ENCODE results near the gene MPEG1.

Gene MPEG1, protein sequence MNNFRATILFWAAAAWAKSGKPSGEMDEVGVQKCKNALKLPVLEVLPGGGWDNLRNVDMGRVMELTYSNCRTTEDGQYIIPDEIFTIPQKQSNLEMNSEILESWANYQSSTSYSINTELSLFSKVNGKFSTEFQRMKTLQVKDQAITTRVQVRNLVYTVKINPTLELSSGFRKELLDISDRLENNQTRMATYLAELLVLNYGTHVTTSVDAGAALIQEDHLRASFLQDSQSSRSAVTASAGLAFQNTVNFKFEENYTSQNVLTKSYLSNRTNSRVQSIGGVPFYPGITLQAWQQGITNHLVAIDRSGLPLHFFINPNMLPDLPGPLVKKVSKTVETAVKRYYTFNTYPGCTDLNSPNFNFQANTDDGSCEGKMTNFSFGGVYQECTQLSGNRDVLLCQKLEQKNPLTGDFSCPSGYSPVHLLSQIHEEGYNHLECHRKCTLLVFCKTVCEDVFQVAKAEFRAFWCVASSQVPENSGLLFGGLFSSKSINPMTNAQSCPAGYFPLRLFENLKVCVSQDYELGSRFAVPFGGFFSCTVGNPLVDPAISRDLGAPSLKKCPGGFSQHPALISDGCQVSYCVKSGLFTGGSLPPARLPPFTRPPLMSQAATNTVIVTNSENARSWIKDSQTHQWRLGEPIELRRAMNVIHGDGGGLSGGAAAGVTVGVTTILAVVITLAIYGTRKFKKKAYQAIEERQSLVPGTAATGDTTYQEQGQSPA

DNA sequence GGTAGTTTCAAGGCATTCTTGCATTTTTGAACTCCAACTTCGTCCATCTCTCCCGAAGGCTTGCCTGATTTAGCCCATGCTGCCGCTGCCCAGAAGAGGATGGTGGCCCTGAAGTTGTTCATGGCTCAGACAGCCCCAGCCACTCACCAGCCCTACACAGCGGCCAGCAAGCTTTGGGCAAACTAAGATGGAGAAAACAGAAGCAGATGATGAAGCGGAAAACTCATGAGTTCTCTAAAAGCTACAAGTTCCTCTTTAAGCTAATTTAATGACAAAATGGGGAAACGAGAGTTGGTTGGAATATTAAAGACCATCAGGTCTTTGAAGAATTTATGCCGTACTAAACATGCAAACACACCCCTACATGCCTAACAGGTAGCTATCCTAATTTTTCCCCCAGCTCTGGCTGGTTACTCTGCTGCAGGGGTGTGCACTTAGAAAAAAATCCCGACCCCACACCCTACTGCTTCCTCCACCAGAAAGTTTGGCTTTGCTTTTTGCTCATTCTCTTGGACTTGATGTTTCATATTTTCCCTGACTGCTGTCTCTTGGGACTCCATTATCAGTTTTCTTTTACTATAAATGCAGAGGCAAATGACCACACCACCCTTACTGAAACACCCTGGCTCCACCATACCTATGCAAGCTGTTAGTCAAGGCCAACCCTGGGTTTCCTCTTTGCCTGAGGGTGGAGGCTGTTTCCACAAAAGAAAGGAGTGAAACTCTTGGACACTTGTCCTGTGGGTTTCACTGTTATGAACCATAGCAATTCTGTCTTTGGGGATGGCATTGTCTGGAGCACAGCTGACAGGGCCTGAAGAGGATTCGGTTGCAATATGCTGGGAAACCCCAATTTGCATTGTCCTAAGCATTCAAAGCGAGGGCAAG is at the start of gene MPEG1:
Gene MPEG1 (minus strand): TSS at position 184 of the 888 bp plus-strand sequence. CDS start 62 bp downstream, at position 122.
- DNase-seq: no peak

DNA sequence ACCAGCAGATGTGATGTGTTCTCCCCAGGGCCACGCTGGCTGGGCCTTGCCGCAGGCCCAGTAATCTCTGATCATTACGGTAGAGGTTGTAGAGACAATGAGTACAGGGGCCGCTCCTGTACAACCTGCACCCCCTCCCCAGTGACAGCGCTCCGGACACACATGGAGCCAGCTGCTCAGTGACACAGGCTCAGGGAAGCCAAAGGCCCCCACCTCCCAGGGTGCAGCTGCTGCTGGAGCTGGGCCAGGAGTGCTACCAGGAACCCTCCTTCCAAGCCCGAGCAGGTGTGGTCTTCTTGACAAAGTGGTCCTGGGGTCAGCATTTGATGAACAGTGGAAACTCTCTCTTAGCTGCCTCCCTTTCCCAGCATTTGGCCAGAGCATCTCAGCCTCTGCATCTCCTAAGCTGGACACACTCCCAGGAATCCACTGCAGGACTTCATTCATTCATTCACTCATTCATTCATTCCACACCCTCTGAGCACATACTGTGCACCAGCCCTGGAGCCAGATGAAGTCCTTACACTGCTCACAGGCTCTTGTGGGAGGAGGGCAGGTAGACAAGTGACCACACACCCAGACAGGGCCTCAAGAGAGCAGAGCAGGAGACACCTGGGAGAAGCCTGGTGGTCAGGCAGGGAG is 49.6 kb upstream of the MPEG1 start:
- DNase-seq: no peak

DNA sequence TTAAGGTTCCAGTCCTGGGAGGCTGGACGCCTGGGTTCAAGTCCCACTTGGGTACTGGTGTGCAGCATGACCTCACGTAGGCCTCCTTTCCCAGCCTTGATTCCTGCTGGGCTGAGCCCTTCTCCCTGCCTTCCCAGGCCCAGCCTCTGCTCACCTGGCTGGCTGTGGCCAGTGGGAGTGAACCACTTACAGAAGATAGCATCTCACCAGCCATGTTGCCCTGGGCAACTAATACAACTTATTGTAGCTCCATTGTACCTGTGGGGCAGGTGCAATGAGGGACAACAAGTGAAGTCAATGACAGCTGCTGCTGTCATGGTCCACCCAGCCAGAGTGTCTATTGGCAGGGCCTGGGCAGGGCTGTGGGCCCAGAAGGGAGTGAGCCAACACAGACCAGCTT is 48.4 kb upstream of the MPEG1 start:
- no peak for DNase-seq

DNA sequence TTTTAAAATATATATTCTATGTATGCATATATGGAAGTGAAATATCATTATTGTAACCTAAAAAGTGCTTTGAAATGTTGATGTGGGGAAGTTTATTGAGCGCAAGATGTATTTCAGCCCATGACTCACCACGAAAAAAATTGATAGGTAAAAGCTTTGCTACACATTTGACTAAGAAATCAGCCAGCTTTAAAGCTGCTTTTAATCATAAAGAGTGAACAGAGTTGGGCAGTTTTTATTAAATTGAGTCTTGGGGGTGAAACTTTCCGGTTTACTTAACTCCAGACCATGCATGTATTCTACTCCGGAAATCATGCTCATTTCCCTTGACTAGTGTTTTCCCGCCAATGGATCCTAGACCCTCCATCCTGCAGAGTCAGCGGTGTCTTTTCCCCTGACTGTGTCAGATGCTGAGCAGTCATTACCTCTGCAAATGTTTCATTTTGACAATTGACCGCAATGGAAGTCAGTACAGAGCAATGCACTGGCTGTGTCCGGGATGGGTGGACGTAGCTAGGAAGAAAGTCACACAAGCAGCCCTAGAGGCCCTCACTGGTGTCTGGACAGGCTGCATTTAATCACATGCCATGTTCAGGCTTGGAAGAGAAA is 47.2 kb upstream of the MPEG1 start:
- no peak for DNase-seq

DNA sequence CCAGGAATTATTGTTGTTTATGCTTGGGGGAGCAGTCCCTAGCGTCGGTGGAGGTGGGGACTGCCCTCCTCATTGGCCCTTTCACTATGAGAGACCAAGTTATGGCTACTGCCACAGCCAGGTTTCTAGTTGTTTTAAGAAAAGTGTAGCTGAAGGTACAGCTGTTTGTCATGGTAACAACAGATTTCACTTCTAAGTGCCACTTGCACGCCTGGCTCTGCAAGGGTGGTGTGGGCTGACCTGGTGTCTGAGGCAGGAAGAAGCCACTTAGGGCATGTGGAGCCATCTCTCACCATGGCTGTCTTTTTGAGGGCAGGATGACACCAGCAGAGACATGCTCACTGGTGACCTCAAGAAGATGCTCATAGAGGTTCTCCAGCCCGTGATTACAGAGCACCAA is 46.3 kb upstream of the MPEG1 start:
- DNase-seq: no peak

DNA sequence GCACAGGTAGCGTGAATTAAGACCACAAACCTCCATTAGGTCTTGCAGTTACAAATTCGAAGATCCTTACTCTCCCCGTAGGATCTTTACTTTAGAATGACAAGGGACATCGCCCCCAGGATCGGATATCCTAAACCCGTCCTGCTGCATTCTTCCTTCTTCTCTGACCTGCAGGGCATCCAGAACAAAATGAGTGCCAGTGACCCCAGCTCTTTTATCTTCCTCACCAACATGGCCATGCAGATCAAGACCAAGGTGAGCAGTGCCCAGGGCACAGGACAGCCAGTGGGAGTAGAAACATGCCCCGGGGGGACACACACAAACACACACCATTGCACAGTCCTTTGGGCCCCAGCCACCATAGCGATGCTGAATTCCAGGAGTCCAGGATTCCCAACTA is 42.6 kb upstream of the MPEG1 start:
- DNase-seq: no peak

DNA sequence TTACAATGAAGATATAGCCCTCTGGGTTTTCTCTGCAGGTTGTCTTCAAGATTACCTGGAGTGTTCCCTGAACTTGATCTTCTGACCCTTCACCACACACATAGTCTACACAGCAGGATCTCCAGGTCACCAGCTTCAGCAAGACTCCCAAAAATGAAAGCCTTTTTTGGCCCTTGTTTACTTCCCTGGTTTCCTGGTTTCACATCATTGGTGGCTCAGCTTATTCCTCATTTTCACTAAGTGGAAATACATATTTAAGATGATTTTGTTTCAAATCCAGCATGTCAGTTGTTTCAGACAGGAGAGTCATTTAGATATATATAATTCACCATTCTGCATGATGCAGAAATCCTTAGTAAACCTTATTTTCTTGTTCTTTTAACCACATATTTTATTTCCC is 41.6 kb upstream of the MPEG1 start:
- no peak for DNase-seq

DNA sequence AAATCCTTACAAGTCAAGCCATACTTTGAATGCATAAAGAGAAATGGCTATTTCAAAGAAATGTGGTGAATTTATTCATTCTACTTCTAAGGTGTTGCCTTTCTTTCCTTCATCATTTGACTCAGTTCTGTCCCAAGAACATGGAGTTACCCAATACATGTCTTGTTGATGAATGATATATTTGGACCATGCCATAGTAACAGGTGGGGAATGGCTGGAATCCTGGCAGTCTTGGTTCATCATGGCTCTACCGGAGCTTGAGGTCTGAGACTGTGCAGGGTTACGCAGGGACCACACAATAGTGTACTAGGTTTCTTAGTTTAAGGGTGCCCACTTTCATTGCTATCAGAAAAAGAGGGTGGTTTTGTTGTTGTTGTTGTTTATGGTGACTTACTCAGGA is 40.3 kb upstream of the MPEG1 start:
- no peak for DNase-seq

DNA sequence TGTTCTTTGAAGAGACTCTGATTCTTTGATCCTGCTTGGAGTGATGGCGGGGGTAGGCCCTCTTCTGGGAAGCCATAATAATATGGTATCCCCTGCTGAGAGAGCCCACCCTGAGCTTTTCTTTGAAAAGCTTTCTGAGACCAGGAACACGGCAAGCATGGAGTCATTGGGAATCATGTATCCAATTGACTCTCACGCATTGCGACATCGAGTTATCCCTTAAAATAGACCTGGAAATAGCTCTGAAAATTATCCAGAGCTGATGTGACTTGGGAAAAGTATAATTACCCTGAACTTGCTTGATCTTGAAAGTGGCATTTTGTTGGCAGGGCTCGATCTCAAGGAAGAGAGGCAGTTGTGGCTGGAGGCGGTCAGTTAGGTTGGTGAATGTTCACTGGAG is 36.8 kb upstream of the MPEG1 start:
- no peak for DNase-seq

DNA sequence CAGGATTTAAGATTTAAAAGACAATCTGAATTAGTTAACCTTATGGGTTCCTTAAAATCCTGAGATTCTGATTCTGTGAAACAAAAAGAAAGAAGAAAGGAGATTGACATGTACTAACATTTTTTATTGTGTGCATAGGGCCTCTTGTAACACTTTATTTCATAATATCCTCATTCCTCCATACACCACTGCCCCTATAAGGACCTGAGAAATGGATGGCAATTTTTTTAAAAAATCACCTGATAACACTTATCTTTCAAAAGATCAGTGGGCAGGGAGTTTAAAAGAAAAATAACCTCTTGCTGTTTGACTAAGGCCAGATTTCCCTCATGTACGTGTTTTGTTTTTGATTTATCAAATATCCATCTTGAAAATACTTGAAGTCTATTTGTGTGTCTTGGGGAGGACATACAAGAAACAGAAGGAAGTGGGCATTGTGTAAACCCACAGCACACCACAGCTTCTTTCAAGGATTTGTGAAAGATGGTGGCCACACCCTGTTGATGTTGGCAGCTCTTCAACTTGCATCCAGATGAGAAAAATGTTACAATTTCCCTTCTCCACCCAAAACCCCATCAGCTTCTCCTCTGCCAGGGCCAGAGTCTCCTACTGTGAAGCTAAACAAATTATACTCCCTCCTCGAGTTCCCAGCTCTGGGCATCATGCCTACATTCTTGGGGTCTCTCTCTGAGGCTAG is 35.0 kb upstream of the MPEG1 start:
- peak; percentile 2 for DNase-seq

DNA sequence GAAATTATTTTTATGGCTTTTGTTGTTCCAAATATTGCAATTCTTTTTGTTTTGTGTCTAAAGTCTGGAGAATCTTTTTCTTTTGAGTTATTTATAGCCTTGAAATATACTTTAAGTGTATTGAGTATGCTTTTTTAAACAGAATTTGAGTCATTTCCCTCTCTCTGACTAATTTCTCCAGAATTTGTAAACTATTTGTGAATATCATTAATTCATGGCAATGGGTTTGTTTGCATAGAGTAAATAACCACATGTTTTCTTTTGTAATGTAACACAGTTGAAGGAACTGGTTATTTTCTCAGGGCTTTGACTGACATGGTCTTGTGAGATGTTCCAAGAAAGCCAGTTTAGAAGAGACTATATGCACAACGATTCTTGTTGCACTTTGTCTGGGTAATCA is 30.9 kb upstream of the MPEG1 start:
- no peak for DNase-seq

DNA sequence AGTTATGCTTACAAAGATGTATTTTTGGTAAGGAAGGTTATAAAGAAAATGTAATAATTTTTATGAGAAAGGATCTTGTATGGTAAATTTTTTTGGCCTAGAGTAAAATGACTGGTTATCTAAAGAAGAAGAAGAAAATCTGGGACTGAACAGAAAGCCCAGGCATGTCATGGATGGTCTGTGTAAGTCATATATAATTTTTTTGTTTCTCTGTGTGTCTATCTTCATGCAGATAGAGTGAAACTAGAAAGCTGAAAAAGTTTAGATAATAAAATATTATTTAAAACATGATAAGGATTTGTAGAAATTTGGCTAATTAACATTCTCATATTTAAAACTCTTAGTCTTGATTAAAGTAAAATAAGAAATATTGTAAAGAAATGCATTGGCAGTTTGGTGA is 27.6 kb upstream of the MPEG1 start:
- DNase-seq: no peak

DNA sequence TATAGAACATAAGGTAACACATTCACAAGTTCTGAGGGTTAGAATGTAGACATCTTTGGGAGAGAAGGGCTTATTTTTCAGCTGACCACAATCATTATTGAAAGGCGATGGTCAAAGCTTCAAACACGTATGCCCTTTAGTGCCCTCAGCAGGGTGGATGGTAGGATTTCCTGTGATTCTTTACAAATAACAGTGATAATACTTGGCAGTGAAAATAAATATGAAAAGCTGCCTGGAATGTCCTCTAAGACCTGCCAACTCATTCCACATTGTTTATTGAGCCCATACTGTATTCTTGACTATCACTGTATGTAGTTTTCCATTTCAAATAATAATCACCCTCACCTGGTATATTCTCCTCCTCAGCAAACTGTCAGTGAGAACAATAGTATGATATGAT is 13.7 kb upstream of the MPEG1 start:
- no peak for DNase-seq

DNA sequence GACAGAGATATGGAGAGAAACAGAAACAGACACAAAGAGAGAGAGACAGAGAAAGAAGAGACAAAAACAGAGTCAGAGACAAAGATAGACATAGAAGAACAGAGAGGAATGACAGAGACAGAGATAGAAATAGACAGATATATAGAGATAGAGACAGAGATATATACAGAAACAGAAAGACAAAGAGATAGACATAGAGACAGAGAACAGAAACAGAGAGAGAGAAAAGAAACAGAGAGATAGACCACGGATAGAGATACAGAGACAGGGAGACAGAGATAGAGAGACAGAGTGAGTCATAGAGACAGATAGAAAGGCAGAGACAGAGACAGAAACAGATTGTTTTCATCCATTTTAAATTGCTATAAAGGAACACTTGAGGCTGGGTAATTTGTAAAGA is 12.3 kb upstream of the MPEG1 start:
- DNase-seq: no peak

DNA sequence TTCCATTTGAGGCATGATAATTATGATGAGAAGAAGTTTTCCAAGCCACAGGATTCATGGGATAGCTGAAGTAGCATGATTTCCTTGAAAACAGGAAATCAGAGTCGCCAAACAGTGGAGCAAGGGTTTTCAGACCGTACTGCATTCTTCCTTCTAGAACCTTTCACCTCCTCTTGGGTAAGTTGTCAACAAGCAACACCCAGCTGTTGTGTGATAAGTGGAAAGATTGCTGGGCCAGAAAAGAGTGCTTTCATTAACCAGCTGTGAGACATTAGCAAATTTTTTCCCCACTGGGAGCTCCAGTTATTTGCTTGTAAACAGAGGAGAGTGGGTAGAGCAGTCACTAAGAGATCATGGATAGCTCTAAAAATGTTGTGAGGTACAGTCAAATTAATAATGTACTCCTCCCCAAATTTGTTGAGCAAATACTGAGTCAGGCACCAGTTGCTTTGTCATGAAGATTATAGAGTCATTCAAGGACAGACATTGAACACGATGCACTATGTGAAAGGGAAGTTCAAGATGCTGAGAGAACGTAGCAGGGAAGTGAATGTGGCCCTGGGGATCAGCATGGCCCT is 11.7 kb upstream of the MPEG1 start:
- peak; percentile 6 for DNase-seq

DNA sequence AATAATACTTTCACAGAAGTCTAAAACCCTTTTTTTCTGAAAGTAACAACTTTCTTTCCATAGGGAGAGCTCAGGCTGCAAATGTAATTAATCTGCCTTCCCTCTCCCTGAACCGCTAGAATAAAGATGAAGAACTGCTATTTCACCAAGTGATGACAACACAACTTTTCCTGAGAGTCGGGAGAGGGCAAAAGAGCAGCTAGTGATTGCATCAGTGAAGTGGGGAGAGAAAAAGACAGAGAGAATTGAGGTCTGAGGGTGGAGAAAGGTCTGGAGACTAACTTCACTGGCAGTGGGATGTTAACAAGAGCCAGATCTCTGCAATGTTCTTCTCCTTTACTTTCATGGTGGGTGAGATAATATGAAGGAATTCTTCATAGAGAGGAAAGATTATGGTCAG is 10.9 kb upstream of the MPEG1 start:
- DNase-seq: no peak

DNA sequence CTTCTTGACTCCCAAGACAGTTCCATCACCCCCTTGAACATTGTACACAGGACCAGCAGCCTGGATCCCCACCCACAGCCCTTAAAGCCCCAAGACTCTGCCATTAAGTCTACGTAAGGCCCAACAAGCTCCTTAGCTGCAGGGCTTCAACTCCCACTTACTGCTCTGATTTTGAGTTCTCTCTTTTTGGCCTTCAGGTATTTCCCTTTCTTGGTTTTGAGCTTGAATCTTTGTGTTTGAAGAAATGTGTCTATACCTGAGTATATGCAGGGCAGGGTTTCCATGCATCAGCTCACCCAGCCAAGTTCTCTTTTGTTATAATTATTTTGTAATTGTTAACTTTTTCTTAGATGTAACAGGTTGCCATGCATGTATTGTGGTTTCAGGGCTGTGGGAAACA is 10.4 kb upstream of the MPEG1 start:
- no peak for DNase-seq

DNA sequence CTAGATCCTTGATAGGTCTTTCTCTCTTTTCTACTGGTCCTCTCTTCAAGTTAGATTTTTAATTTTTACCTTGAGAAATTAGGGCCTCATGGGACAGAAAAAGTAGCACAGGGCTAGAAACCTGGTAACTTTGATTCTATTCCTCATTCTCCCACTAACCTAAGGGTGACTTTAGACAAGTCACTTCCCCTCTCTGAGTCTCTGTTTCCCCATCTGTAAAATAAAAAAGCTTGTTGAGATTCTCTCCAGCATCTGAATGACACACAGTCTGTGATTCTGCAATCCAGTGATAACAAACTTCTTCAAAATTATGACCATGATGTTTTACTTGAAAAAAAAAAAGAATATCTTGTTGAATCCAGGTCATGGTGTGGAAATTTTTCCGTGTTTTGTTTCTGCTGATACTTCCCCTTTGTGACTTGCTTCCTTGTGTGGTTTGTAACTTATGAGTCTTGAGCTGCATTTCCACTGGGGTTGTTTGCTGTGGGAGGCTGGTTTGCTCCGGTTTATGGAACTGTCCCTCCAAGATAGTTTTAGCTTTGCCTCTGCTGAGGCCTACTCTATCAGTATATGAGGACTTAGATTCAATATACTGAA is 9.8 kb upstream of the MPEG1 start:
- peak; percentile 11 for DNase-seq

DNA sequence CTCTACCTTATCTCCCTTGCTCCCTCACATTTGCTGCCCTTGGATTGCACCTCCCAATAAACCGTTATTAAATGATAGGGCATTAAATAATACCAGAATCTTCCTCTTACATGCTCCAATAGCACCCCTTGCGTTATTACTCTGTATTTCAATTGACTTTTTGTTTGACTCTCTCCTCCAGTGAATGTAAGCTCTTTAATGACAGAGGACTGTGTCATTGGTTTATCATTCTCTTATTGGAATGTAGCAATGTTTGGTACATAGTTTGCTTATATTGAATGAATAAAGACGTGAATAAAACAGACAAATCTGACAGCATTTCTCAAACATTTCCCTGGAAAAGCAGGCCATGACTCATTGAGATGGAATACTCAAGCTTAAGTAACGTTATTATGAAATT is 8.7 kb upstream of the MPEG1 start:
- no peak for DNase-seq

DNA sequence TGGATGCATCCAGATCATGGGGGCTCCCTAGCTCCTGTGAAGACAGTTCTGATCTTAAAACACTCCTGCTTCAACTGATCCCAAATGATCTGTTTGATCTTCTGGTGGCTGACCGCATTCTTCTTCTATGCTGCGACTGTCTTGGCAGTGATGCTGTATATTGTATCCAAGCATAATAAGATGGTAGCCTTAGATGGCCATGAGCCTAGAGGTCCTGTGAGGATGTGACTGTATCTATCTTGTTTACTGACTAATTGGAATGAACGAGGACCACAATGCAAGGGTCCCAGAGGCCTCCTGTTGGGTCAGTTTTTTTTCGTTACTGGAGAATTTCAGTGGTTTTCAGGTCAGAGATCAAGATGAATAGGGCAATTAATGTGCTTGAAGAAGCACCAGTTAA is 7.1 kb upstream of the MPEG1 start:
- DNase-seq: no peak

DNA sequence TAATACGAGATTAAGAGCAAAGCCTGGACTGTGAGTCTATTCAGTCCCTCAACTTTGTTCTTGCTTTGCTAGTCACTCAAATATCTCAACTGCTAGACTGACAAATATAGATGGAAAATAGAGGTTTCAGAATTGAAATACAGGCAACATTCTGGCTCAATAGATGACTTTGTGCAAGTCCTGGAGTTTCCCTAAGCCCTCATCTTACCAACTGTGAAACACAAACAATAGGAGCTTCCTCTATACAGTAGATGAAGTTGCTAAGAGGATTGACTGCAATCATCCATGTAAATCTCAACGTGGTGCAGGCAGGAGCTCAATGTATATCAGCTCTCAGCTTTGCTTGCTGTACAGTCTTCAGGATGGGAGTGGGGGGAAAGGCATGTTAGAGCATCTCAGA is 6.2 kb upstream of the MPEG1 start:
- no peak for DNase-seq

Data from CD4-positive, alpha-beta T cell treated with Interleukin-4 for 4 hours (primary cell).